ENCODE measurements around the gene RXFP4. TPM values are rescaled to one million over a fixed set of nuclear protein-coding genes. Genes with fewer than 3 reads are reported as not detected.

The RXFP4 gene
- total RNA-seq, 1 donor from 2014 or later, result not detected

GRCh38 chr1:155947292-155947691 is 5.9 kb downstream of the RXFP4 start:
- peaks cover 14% of the 10 kb centered on the region for H3K27me3 Mint-ChIP-seq (ENCODE audit: unreplicated experiment)
- peak overlapping the region; percentile 4 for H3K4me3 Mint-ChIP-seq (ENCODE audit: unreplicated experiment)
- H3K36me3 Mint-ChIP-seq (ENCODE audit: low read depth, unreplicated experiment), result peaks cover 32% of the 10 kb centered on the region
- no peak for TF ChIP-seq CTCF (IDR thresholded peaks at IDR 0.05; ENCODE audit: unreplicated experiment)
- no peaks in the 10 kb centered on the region for H3K9me3 Mint-ChIP-seq (ENCODE audit: unreplicated experiment)
- H3K4me1 Mint-ChIP-seq (ENCODE audit: unreplicated experiment), result peaks cover 40% of the 10 kb centered on the region
- DNase-seq (ENCODE audit: low spot score), result no peak
- no peak overlapping the region for H3K27ac Mint-ChIP-seq (ENCODE audit: unreplicated experiment)

- Mint-ChIP-seq H3K36me3 (ENCODE audit: low read depth, unreplicated experiment) (peaks cover 32% of the 10 kb centered on the region), H3K27me3 (ENCODE audit: unreplicated experiment) (peaks cover 14% of the 10 kb centered on the region), H3K27ac (ENCODE audit: unreplicated experiment) (no peak overlapping the region), H3K4me1 (ENCODE audit: unreplicated experiment) (peaks cover 35% of the 10 kb centered on the region), H3K9me3 (ENCODE audit: unreplicated experiment) (no peaks in the 10 kb centered on the region), H3K4me3 (ENCODE audit: unreplicated experiment) (no peak overlapping the region)
- no peak for DNase-seq (ENCODE audit: low spot score)
- TF ChIP-seq CTCF (IDR thresholded peaks at IDR 0.05; ENCODE audit: unreplicated experiment), result no peak
Observed at GRCh38 chr1:155947741-155948140, 6.3 kb downstream of the RXFP4 start.

DNA sequence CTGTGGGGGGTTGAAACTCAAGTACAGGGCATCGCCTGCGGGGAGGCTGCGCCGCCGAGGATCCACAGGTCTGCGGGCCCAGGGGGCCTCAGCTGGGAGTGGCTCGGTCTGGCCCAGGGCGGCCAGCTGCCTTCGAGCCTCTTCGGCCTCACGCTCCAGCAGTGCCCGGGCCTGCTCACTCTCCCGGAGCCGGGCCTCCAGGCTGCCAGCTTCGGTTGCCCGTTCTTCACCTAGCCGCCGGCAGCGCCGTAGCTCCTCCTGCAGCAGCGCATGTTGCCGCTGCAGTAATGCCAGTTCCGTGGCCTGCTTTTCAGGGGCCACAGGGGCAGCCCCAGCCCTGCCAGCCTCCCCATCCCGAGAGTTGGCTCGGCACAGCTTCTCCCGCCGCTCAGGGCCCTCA is 9.4 kb downstream of the RXFP4 start:
- Mint-ChIP-seq H3K27ac (ENCODE audit: unreplicated experiment) (no peak overlapping the region), H3K9me3 (ENCODE audit: unreplicated experiment) (no peaks in the 10 kb centered on the region), H3K4me1 (ENCODE audit: unreplicated experiment) (peaks cover 22% of the 10 kb centered on the region), H3K27me3 (ENCODE audit: unreplicated experiment) (peaks cover 8% of the 10 kb centered on the region), H3K36me3 (ENCODE audit: low read depth, unreplicated experiment) (peaks cover 49% of the 10 kb centered on the region), H3K4me3 (ENCODE audit: unreplicated experiment) (no peak overlapping the region)
- DNase-seq (ENCODE audit: low spot score), result no peak
- TF ChIP-seq CTCF (IDR thresholded peaks at IDR 0.05; ENCODE audit: unreplicated experiment), result no peak

GRCh38 chr1:155951753-155952504 is 10.5 kb downstream of the RXFP4 start:
- Mint-ChIP-seq H3K9me3 (ENCODE audit: unreplicated experiment) (no peaks in the 10 kb centered on the region), H3K36me3 (ENCODE audit: low read depth, unreplicated experiment) (peaks cover 40% of the 10 kb centered on the region), H3K27me3 (ENCODE audit: unreplicated experiment) (peaks cover 8% of the 10 kb centered on the region), H3K4me1 (ENCODE audit: unreplicated experiment) (peaks cover 12% of the 10 kb centered on the region), H3K27ac (ENCODE audit: unreplicated experiment) (peak overlapping the region; percentile 18), H3K4me3 (ENCODE audit: unreplicated experiment) (no peak overlapping the region)
- TF ChIP-seq CTCF (IDR thresholded peaks at IDR 0.05; ENCODE audit: unreplicated experiment), result no peak
- no peak for DNase-seq (ENCODE audit: low spot score)

DNA sequence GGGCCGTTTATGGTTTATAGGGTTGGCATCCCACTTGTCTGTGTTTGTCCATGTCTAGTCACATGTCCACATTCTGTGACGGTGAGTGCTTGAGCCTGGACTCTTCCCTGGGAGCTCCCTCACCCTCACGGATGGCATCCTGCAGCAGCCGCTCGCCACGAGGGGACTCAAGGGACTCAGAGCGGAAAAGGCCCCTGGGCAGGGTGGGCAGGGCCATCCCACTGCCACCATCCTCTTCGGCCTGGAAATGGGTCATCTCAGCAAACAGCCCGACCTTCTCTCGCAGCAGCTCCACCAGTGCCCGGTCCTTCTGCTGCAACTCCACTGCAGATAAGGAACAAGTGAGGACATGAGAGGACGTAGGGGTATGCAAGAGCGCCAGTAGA is 11.1 kb downstream of the RXFP4 start:
- H3K9me3 Mint-ChIP-seq (ENCODE audit: unreplicated experiment), result no peaks in the 10 kb centered on the region
- peaks cover 42% of the 10 kb centered on the region for H3K36me3 Mint-ChIP-seq (ENCODE audit: low read depth, unreplicated experiment)
- no peak for TF ChIP-seq CTCF (IDR thresholded peaks at IDR 0.05; ENCODE audit: unreplicated experiment)
- peaks cover 13% of the 10 kb centered on the region for H3K4me1 Mint-ChIP-seq (ENCODE audit: unreplicated experiment)
- H3K27ac Mint-ChIP-seq (ENCODE audit: unreplicated experiment), result no peak overlapping the region
- DNase-seq (ENCODE audit: low spot score), result no peak
- H3K4me3 Mint-ChIP-seq (ENCODE audit: unreplicated experiment), result no peak overlapping the region
- H3K27me3 Mint-ChIP-seq (ENCODE audit: unreplicated experiment), result peaks cover 6% of the 10 kb centered on the region
